ENCODE measurements around the gene LRRTM3. TPM values are rescaled to one million over a fixed set of nuclear protein-coding genes. Genes with fewer than 3 reads are reported as not detected.

Gene LRRTM3
- total RNA-seq (2014; rRNA removed; shearing (Covaris generic)) = not detected in 2 replicates
- polyA plus RNA-seq (2014; cell fraction: nucleus; rRNA removed) = not detected in 2 replicates

GRCh38 chr10:66925896-66926715 is at the start of gene LRRTM3:
Gene LRRTM3 (plus strand): TSS chr10:66926036.
- peak; percentile 77 for DNase-seq (ENCODE audit: extremely low read depth, low read depth)

GRCh38 chr10:66877361-66877760 is 48.5 kb upstream of the LRRTM3 start:
- no peak for DNase-seq (ENCODE audit: extremely low read depth, low read depth)

GRCh38 chr10:66880292-66880691 is 45.5 kb upstream of the LRRTM3 start:
- DNase-seq (ENCODE audit: extremely low read depth, low read depth) = no peak

GRCh38 chr10:66880826-66881225 is 45.0 kb upstream of the LRRTM3 start:
- no peak for DNase-seq (ENCODE audit: extremely low read depth, low read depth)

GRCh38 chr10:66881814-66882213 is 44.0 kb upstream of the LRRTM3 start:
- DNase-seq (ENCODE audit: extremely low read depth, low read depth) = no peak

- DNase-seq (ENCODE audit: extremely low read depth, low read depth) = no peak
Measured at GRCh38 chr10:66882271-66882670, 43.6 kb upstream of the LRRTM3 start.

GRCh38 chr10:66886848-66887247 is 39.0 kb upstream of the LRRTM3 start:
- no peak for DNase-seq (ENCODE audit: extremely low read depth, low read depth)

- no peak for DNase-seq (ENCODE audit: extremely low read depth, low read depth)
Measured at GRCh38 chr10:66888237-66888636, 37.6 kb upstream of the LRRTM3 start.

- DNase-seq (ENCODE audit: extremely low read depth, low read depth) = no peak
Measured at GRCh38 chr10:66892871-66893270, 33.0 kb upstream of the LRRTM3 start.

- peak; percentile 24 for DNase-seq (ENCODE audit: extremely low read depth, low read depth)
Measured at GRCh38 chr10:66910671-66911070, 15.2 kb upstream of the LRRTM3 start.

- no peak for DNase-seq (ENCODE audit: extremely low read depth, low read depth)
Measured at GRCh38 chr10:66916030-66916429, 9.8 kb upstream of the LRRTM3 start.

GRCh38 chr10:66917104-66917503 is 8.7 kb upstream of the LRRTM3 start:
- no peak for DNase-seq (ENCODE audit: extremely low read depth, low read depth)

- no peak for DNase-seq (ENCODE audit: extremely low read depth, low read depth)
Measured at GRCh38 chr10:66919248-66919647, 6.6 kb upstream of the LRRTM3 start.

- no peak for DNase-seq (ENCODE audit: extremely low read depth, low read depth)
Measured at GRCh38 chr10:66924674-66925345, 1.0 kb upstream of the LRRTM3 start.

GRCh38 chr10:66925373-66925772 is 463 bp upstream of the LRRTM3 start:
- DNase-seq (ENCODE audit: extremely low read depth, low read depth) = no peak

- no peak for DNase-seq (ENCODE audit: extremely low read depth, low read depth)
Measured at GRCh38 chr10:66926841-66927240, 1.0 kb downstream of the LRRTM3 start.

GRCh38 chr10:66927251-66927935 is 1.6 kb downstream of the LRRTM3 start:
- DNase-seq (ENCODE audit: extremely low read depth, low read depth) = no peak

- DNase-seq (ENCODE audit: extremely low read depth, low read depth) = no peak
Measured at GRCh38 chr10:66927971-66928770, 2.3 kb downstream of the LRRTM3 start.

- no peak for DNase-seq (ENCODE audit: extremely low read depth, low read depth)
Measured at GRCh38 chr10:66928776-66929175, 2.9 kb downstream of the LRRTM3 start.

- DNase-seq (ENCODE audit: extremely low read depth, low read depth) = no peak
Measured at GRCh38 chr10:66929375-66929774, 3.5 kb downstream of the LRRTM3 start.

All from NCI-H460 (cell line).